ENCODE results near the gene SHMT2. TPM values are rescaled to one million over a fixed set of nuclear protein-coding genes. Genes with fewer than 3 reads are reported as not detected.

The SHMT2 gene
- total and polyA plus RNA-seq, 8 donors, result 20.0 to 183 (median 55.5) TPM

- TF ChIP-seq CTCF (IDR thresholded peaks at IDR 0.05), result no peak
- FAIRE-seq, result no peak
- no peak for DNase-seq
- Histone ChIP-seq H3K27ac (no peak overlapping the region), H3K27me3 (no peaks in the 10 kb centered on the region), H3K4me1 (no peaks in the 10 kb centered on the region), H3K9me3 (no peaks in the 10 kb centered on the region), H3K4me3 (no peak overlapping the region), H3K36me3 (no peaks in the 10 kb centered on the region)
- 88 to 93% methylated on average over 16 of the region's 16 CpGs for WGBS, 2 donors
- intact Hi-C loops (cut with DNase I), result no loop called here
- ATAC-seq, result no peak
Observed at GRCh38 chr12:57192920-57193319, 36.6 kb upstream of the SHMT2 start.

- Histone ChIP-seq H3K4me1 (no peaks in the 10 kb centered on the region), H3K36me3 (no peaks in the 10 kb centered on the region), H3K9me3 (no peaks in the 10 kb centered on the region), H3K4me3 (no peak overlapping the region), H3K27me3 (no peaks in the 10 kb centered on the region), H3K27ac (no peak overlapping the region)
- FAIRE-seq (no peak), DNase-seq (no peak), ATAC-seq (no peak)
- intact Hi-C loops (cut with DNase I), result no loop called here
- WGBS, 2 donors, result 84 to 89% methylated on average over 19 of the region's 19 CpGs
- no peak for TF ChIP-seq CTCF (IDR thresholded peaks at IDR 0.05)
Observed at GRCh38 chr12:57193706-57194245, 35.7 kb upstream of the SHMT2 start.

GRCh38 chr12:57194253-57194652, 35.3 kb upstream of the SHMT2 start:
- ATAC-seq (no peak), FAIRE-seq (no peak), DNase-seq (no peak)
- Histone ChIP-seq H3K36me3 (no peaks in the 10 kb centered on the region), H3K27ac (no peak overlapping the region), H3K9me3 (no peaks in the 10 kb centered on the region), H3K4me1 (no peaks in the 10 kb centered on the region), H3K27me3 (no peaks in the 10 kb centered on the region), H3K4me3 (no peak overlapping the region)
- intact Hi-C loops (cut with DNase I), result no loop called here
- no peak for TF ChIP-seq CTCF (IDR thresholded peaks at IDR 0.05)
- 90 to 93% methylated on average over 18 of the region's 18 CpGs for WGBS, 2 donors

GRCh38 chr12:57195186-57195585, 34.3 kb upstream of the SHMT2 start:
- no peak overlapping the region for H3K27ac ChIP-seq
- no peak for TF ChIP-seq CTCF (IDR thresholded peaks at IDR 0.05)
- intact Hi-C loops (cut with DNase I), result no loop called here
- no peaks in the 10 kb centered on the region for H3K4me1 ChIP-seq
- DNase-seq (no peak), ATAC-seq (no peak), FAIRE-seq (no peak)
- WGBS, 2 donors, result 88 to 91% methylated on average over 19 of the region's 19 CpGs
- H3K27me3 ChIP-seq, result no peaks in the 10 kb centered on the region
- no peaks in the 10 kb centered on the region for H3K9me3 ChIP-seq
- H3K4me3 ChIP-seq, result no peak overlapping the region
- H3K36me3 ChIP-seq, result no peaks in the 10 kb centered on the region

GRCh38 chr12:57195611-57196371, 33.7 kb upstream of the SHMT2 start:
- H3K27ac ChIP-seq, result no peak overlapping the region

More at GRCh38 chr12:57195611-57196371, 33.7 kb upstream of the SHMT2 start:
- WGBS, 2 donors, result 83 to 87% methylated on average over 34 of the region's 34 CpGs
- Histone ChIP-seq H3K36me3 (no peaks in the 10 kb centered on the region), H3K27me3 (no peaks in the 10 kb centered on the region), H3K4me1 (no peaks in the 10 kb centered on the region), H3K9me3 (no peaks in the 10 kb centered on the region), H3K4me3 (no peak overlapping the region)
- ATAC-seq (no peak), DNase-seq (no peak), FAIRE-seq (no peak)
- intact Hi-C loops (cut with DNase I), result no loop called here
- no peak for TF ChIP-seq CTCF (IDR thresholded peaks at IDR 0.05)
